Measurements from ENCODE around the gene MTHFD1L. TPM values are rescaled to one million over a fixed set of nuclear protein-coding genes. Genes with fewer than 3 reads are reported as not detected.

MTHFD1L gene
- total and polyA plus RNA-seq, 4 donors, result 7.6 to 34.9 (median 11.0) TPM

- Histone ChIP-seq H3K4me3 (no peak overlapping the region), H3K36me3 (ENCODE audit: control insufficient read depth in 4 of 4, insufficient read depth in 4 of 4, low read length in 4 of 4) (no peaks in the 10 kb centered on the region), H3K9ac (ENCODE audit: insufficient read depth in 1 of 2, low read length in 2 of 2) (no peak overlapping the region), H3K4me1 (ENCODE audit: control insufficient read depth in 5 of 5, insufficient read depth in 5 of 5, low read length in 5 of 5) (peaks cover 0 to 11% (median 0%) of the 10 kb centered on the region in 5 donors), H3K27me3 (ENCODE audit: control insufficient read depth in 3 of 3, insufficient read depth in 3 of 3, low read length in 2 of 3) (no peaks in the 10 kb centered on the region), H3K9me3 (ENCODE audit: control insufficient read depth in 4 of 4, insufficient read depth in 3 of 4, low read length in 3 of 4) (no peaks in the 10 kb centered on the region), H3K27ac (ENCODE audit: low read depth in 1 of 2, low read length in 1 of 2) (no peak overlapping the region)
- WGBS, 2 donors, result 87 to 92% methylated on average over 10 of the region's 10 CpGs
- no peak for ATAC-seq (ENCODE audit: insufficient read depth, low FRiP score)
- TF ChIP-seq, protein P1, sequence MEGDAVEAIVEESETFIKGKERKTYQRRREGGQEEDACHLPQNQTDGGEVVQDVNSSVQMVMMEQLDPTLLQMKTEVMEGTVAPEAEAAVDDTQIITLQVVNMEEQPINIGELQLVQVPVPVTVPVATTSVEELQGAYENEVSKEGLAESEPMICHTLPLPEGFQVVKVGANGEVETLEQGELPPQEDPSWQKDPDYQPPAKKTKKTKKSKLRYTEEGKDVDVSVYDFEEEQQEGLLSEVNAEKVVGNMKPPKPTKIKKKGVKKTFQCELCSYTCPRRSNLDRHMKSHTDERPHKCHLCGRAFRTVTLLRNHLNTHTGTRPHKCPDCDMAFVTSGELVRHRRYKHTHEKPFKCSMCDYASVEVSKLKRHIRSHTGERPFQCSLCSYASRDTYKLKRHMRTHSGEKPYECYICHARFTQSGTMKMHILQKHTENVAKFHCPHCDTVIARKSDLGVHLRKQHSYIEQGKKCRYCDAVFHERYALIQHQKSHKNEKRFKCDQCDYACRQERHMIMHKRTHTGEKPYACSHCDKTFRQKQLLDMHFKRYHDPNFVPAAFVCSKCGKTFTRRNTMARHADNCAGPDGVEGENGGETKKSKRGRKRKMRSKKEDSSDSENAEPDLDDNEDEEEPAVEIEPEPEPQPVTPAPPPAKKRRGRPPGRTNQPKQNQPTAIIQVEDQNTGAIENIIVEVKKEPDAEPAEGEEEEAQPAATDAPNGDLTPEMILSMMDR (IDR thresholded peaks at IDR 0.05; ENCODE audit: control extremely low read depth, extremely low read depth), result no peak
- no peak for DNase-seq
Measured at GRCh38 chr6:151101816-151102694, 236.6 kb downstream of the MTHFD1L start.

GRCh38 chr6:151103266-151103665 lies 237.8 kb downstream of the MTHFD1L start:
- no peak overlapping the region for H3K9ac ChIP-seq (ENCODE audit: insufficient read depth in 1 of 2, low read length in 2 of 2)
- no peak overlapping the region for H3K4me3 ChIP-seq
- H3K27ac ChIP-seq (ENCODE audit: low read depth in 1 of 2, low read length in 1 of 2), result no peak overlapping the region
- TF ChIP-seq, protein P1 (IDR thresholded peaks at IDR 0.05; ENCODE audit: control extremely low read depth, extremely low read depth), result no peak
- DNase-seq, result no peak
- ATAC-seq (ENCODE audit: insufficient read depth, low FRiP score), result no peak
- 92 to 96% methylated on average over 4 of the region's 4 CpGs for WGBS, 2 donors
- no peaks in the 10 kb centered on the region for H3K9me3 ChIP-seq (ENCODE audit: control insufficient read depth in 4 of 4, insufficient read depth in 3 of 4, low read length in 3 of 4)
- no peaks in the 10 kb centered on the region for H3K27me3 ChIP-seq (ENCODE audit: control insufficient read depth in 3 of 3, insufficient read depth in 3 of 3, low read length in 2 of 3)
- no peaks in the 10 kb centered on the region for H3K36me3 ChIP-seq (ENCODE audit: control insufficient read depth in 4 of 4, insufficient read depth in 4 of 4, low read length in 4 of 4)
- peaks cover 0 to 17% (median 0%) of the 10 kb centered on the region in 5 donors for H3K4me1 ChIP-seq (ENCODE audit: control insufficient read depth in 5 of 5, insufficient read depth in 5 of 5, low read length in 5 of 5)

DNA sequence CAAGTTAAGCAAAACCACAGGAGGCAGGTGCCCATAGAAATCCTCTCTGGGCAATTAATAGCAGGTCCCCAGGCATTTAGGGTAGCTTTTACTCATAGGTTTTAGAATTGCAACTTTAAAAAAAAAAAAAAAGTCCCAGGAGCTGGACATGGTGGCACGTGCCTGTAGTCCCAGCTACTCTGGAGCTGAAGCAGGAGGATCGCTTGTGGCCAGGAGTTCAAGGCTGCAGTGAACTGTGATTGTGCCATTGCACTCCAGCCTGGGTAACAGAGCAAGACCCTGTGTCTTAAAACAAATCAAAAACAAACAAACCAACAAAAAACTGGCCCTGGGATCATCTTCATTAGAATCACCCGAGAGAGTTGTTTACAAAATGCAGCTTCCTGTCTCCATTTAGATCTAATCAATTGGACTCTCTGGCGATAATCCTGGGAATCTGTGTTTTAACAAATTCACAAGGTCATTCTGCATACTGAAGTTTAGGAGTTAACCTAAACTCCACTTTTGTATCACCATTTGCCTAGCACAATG lies 242.5 kb downstream of the MTHFD1L start:
- H3K9me3 ChIP-seq (ENCODE audit: control insufficient read depth in 4 of 4, insufficient read depth in 3 of 4, low read length in 3 of 4), result no peaks in the 10 kb centered on the region
- no peak overlapping the region for H3K4me3 ChIP-seq
- H3K9ac ChIP-seq (ENCODE audit: insufficient read depth in 1 of 2, low read length in 2 of 2), result no peak overlapping the region
- no peak overlapping the region for H3K27ac ChIP-seq (ENCODE audit: low read depth in 1 of 2, low read length in 1 of 2)
- H3K4me1 ChIP-seq (ENCODE audit: control insufficient read depth in 5 of 5, insufficient read depth in 5 of 5, low read length in 5 of 5), result peaks cover 0 to 22% (median 0%) of the 10 kb centered on the region in 5 donors
- no peaks in the 10 kb centered on the region for H3K27me3 ChIP-seq (ENCODE audit: control insufficient read depth in 3 of 3, insufficient read depth in 3 of 3, low read length in 2 of 3)
- TF ChIP-seq, protein P1 (IDR thresholded peaks at IDR 0.05; ENCODE audit: control extremely low read depth, extremely low read depth), result no peak
- WGBS, 2 donors, result 60 to 73% methylated on average over 4 of the region's 4 CpGs
- DNase-seq (peak in 1 of 3 donors; percentile 17), ATAC-seq (ENCODE audit: insufficient read depth, low FRiP score) (no peak)
- no peaks in the 10 kb centered on the region for H3K36me3 ChIP-seq (ENCODE audit: control insufficient read depth in 4 of 4, insufficient read depth in 4 of 4, low read length in 4 of 4)
